K562 (cell line): ENCODE measurements around the gene TLR2. TPM values are rescaled to one million over a fixed set of nuclear protein-coding genes. Genes with fewer than 3 reads are reported as not detected.
A peak's percentile ranks its signal among the peaks of the same experiment; 100 is the strongest.

Experiments
- ATAC-seq: fragments of 200-7000 bp; cut with Tn5 transposase; 3 replicates; pipeline ENCODE4 v1.9.1; 2020; ENCODE audit warnings: moderate library complexity
- BruUV-seq: library from RNA; stranded (reverse); fragments of 400-500 nt; replicated peaks from 2 replicates; lab custom pipeline; 2021; lab: Mats Ljungman, UMichigan
- CTCF ChIA-PET: fragments of 300-600 bp; formaldehyde crosslinking; extraction: SDS; loops from one replicate; lab custom pipeline; 2021; ENCODE audit warnings: low intra/inter-chr PET ratio; lab: Yijun Ruan, JAX
- POLR2A ChIA-PET: fragments of 300-600, 350-650 bp; sonication (Branson Sonifier 250); formaldehyde crosslinking; extraction: SDS; loops from one replicate; lab custom pipeline; 2021; ENCODE audit warnings: antibody characterized with exemption, inconsistent platforms; lab: Yijun Ruan, JAX
- DNase-seq, 4 experiments: peaks; one replicate each; pipeline versions ENCODE4 v3.0.0 to v3.0.0-alpha.2; 2011 to 2018; ENCODE audit warnings: low spot score in 3 of 4, mixed read lengths in 3 of 4; ENCODE audit errors: extremely low read depth in 1 of 4
- FAIRE-seq: peaks from 2 replicates; lab custom pipeline; 2011; peaks lifted over from hg19 to GRCh38; lab: Jason Lieb, UNC
- H2AFZ ChIP-seq: 2 replicates; pipeline ENCODE4 v1.6.0; 2011; ENCODE audit warnings: low read depth, low read length, control low read depth, inconsistent platforms
- H3K27ac ChIP-seq: fragments of 200-600 bp; 3 replicates; pipeline ENCODE4 v1.8.0; 2011; ENCODE audit warnings: low read depth, mild to moderate bottlenecking, control low read depth, inconsistent platforms, low read length, moderate library complexity, mixed read lengths; ENCODE audit errors: extremely low read depth
- H3K27me3 ChIP-seq, 2 experiments: fragments of 300-600 bp in 1 of 2; 2 replicates in 1 of 2; 3 replicates in 1 of 2; pipeline versions ENCODE4 v1.6.0 to v1.8.0; 2011; ENCODE audit warnings: inconsistent platforms in 2 of 2, low read length in 2 of 2, mild to moderate bottlenecking in 1 of 2, mixed read lengths in 1 of 2, moderate library complexity in 1 of 2; ENCODE audit not compliant: control insufficient read depth in 2 of 2, insufficient read depth in 2 of 2
- H3K36me3 ChIP-seq: fragments of 300-600 bp; 3 replicates; pipeline ENCODE4 v1.8.0; 2011; ENCODE audit warnings: mild to moderate bottlenecking, low read length, inconsistent platforms; ENCODE audit not compliant: control insufficient read depth, insufficient read depth
- H3K4me1 ChIP-seq, 2 experiments: fragments of 200-600 bp in 1 of 2; replicated peaks in 1 of 2; 2 replicates in 1 of 2; 3 replicates in 1 of 2; pipeline versions ENCODE4 v1.5.1 to v1.8.0; 2011; ENCODE audit warnings: inconsistent platforms in 2 of 2, low read length in 2 of 2, mild to moderate bottlenecking in 1 of 2, mixed read lengths in 1 of 2, moderate library complexity in 1 of 2; ENCODE audit not compliant: control insufficient read depth in 2 of 2, insufficient read depth in 2 of 2
- H3K4me2 ChIP-seq: 2 replicates; pipeline ENCODE4 v1.6.1; 2011; ENCODE audit warnings: low read length, control low read depth, inconsistent platforms, mixed read lengths; ENCODE audit not compliant: insufficient read depth
- H3K4me3 ChIP-seq: fragments of 200-600 bp; sonication (generic), shearing (Covaris generic); 2 replicates; pipeline ENCODE4 v1.5.1; 2016; ENCODE audit warnings: control low read depth, inconsistent platforms
- H3K79me2 ChIP-seq: fragments of 200-600 bp; 3 replicates; pipeline ENCODE4 v1.8.0; 2011; ENCODE audit warnings: low read length, inconsistent platforms; ENCODE audit not compliant: control insufficient read depth, insufficient read depth
- H3K9ac ChIP-seq, 2 experiments: 2 replicates each; pipeline versions ENCODE4 v1.6.0 to v1.6.1; 2011; ENCODE audit warnings: low read depth in 2 of 2, low read length in 2 of 2, control low read depth in 1 of 2, inconsistent platforms in 1 of 2, mild to moderate bottlenecking in 1 of 2, mixed read lengths in 1 of 2; ENCODE audit not compliant: insufficient read depth in 1 of 2
- H3K9me1 ChIP-seq: one replicate; pipeline ENCODE4 v1.6.0; 2011; ENCODE audit warnings: inconsistent platforms, mild to moderate bottlenecking, low read length, moderate library complexity; ENCODE audit not compliant: control insufficient read depth, insufficient read depth
- H3K9me3 ChIP-seq: replicated peaks from 2 replicates; pipeline ENCODE4 v1.5.1; 2011; ENCODE audit warnings: low read depth, low read length, inconsistent platforms; ENCODE audit not compliant: control insufficient read depth, insufficient read depth
- H4K20me1 ChIP-seq: replicated peaks from 2 replicates; pipeline ENCODE4 v1.6.1; 2011; ENCODE audit warnings: low read length, inconsistent platforms, mixed read lengths; ENCODE audit not compliant: control insufficient read depth, insufficient read depth
- CBX5 ChIP-seq: IDR thresholded peaks from 2 replicates; pipeline ENCODE4 v1.6.1; 2014; ENCODE audit warnings: low read depth, borderline replicate concordance
- CTCF ChIP-seq, 3 experiments: IDR thresholded peaks in 2 of 3; conservative IDR thresholded peaks in 1 of 3; 2 replicates each; pipeline ENCODE4 v1.5.1; 2011 to 2012; ENCODE audit warnings: low read length in 3 of 3, mild to moderate bottlenecking in 3 of 3, control low read depth in 2 of 3, improper control_type of control experiment in 1 of 3, inconsistent platforms in 1 of 3, low read depth in 1 of 3, mixed read lengths in 1 of 3, moderate library complexity in 1 of 3; ENCODE audit not compliant: insufficient read depth in 2 of 3
- CXXC5 ChIP-seq: fragments of 250-450 bp; sonication (Bioruptor Pico); IDR thresholded peaks from 2 replicates; pipeline ENCODE4 v1.8.0; 2022; ENCODE audit warnings: inconsistent platforms, mild to moderate bottlenecking, moderate library complexity
- DACH1 ChIP-seq: fragments of 450-650 bp; IDR thresholded peaks from 2 replicates; pipeline ENCODE4 v1.6.1; 2018; ENCODE audit not compliant: partially characterized antibody
- GABPA ChIP-seq: fragments of 200-800 bp; sonication (Bioruptor generic); conservative IDR thresholded peaks from 2 replicates; pipeline ENCODE4 v1.6.1; 2016; ENCODE audit warnings: low read depth, missing genetic modification characterization, missing compliant biosample characterization
- KDM1A ChIP-seq, 2 experiments: fragments of 450-650 bp; IDR thresholded peaks; 2 replicates each; pipeline ENCODE4 v1.6.1; 2016; ENCODE audit warnings: mild to moderate bottlenecking in 2 of 2
- RAD21 ChIP-seq, 2 experiments: fragments of 250-450 bp in 1 of 2; fragments of 450-650 bp in 1 of 2; sonication (Bioruptor Pico) in 1 of 2; formaldehyde crosslinking in 1 of 2; IDR thresholded peaks in 1 of 2; conservative IDR thresholded peaks in 1 of 2; 2 replicates each; pipeline versions ENCODE4 v1.4.0 to v1.8.0; 2020 to 2022; ENCODE audit warnings: mild to moderate bottlenecking in 2 of 2, moderate library complexity in 1 of 2
- RBM25 ChIP-seq: fragments of 200-400 bp; formaldehyde crosslinking; IDR thresholded peaks from 2 replicates; pipeline ENCODE4 v1.6.1; 2018; ENCODE audit warnings: low read length, low read depth, moderate library complexity; ENCODE audit not compliant: severe bottlenecking
- TRIM28 ChIP-seq: fragments of 450-650 bp; IDR thresholded peaks from 2 replicates; pipeline ENCODE4 v1.6.1; 2017
- XRCC5 ChIP-seq: fragments of 200-400 bp; formaldehyde crosslinking; IDR thresholded peaks from 2 replicates; pipeline ENCODE4 v1.6.1; 2017; ENCODE audit warnings: low read depth, mild to moderate bottlenecking, low read length
- ZNF354B ChIP-seq: fragments of 250-450 bp; sonication (Bioruptor Pico); IDR thresholded peaks from 2 replicates; pipeline ENCODE4 v1.4.0; 2020
- ZNF444 ChIP-seq: fragments of 250-450 bp; sonication (Bioruptor Pico); IDR thresholded peaks from 2 replicates; pipeline ENCODE4 v1.4.0; 2020; ENCODE audit warnings: mild to moderate bottlenecking, moderate library complexity
- WGBS: fragments of 100-300 bp; shearing (Covaris generic); methylation state at CpG from one replicate; pipeline ENCODE4 v1.1.6; 2016; ENCODE audit warnings: low coverage, mixed read lengths; ENCODE audit not compliant: insufficient coverage; ENCODE audit errors: missing lambda C conversion rate; 5-methylcytosine and 5-hydroxymethylcytosine counted together
- in situ Hi-C: fragments of 300-500 bp; cut with MboI; formaldehyde crosslinking; loops from 4 replicates; pipeline ENCODE4 v1.15.0; 2018; ENCODE audit warnings: inconsistent platforms, mixed read lengths
- intact Hi-C: fragments of 100-400 bp; cut with micrococcal nuclease; formaldehyde crosslinking; loops from 2 replicates; pipeline ENCODE4 v1.14.2; 2022
- polyA plus RNA-seq, 8 experiments: library from polyadenylated mRNA; depleted of rRNA in 4 of 8; stranded (reverse) in 5 of 8; unstranded in 3 of 8; fragments of >200 nt; fragmentation: Nextera tagmentation in 2 of 8; fragmentation: Illumina TruSeq in 1 of 8; extraction: Ambion mirVana in 2 of 8; extraction: Trizol in 1 of 8; gene quantifications; 2 replicates each; pipeline versions ENCODE4 v1.2.1 to v1.2.3, GENCODE V29; 2011 to 2014; ENCODE audit warnings: inconsistent platforms in 1 of 8, missing spikeins in 1 of 8
- total RNA-seq, 7 experiments: library from RNA; depleted of rRNA in 6 of 7; stranded (reverse); fragments of >200 nt in 6 of 7; fragmentation: Illumina TruSeq in 2 of 7; extraction: Trizol in 2 of 7; gene quantifications; 2 replicates each; pipeline versions ENCODE4 v1.2.1 to v1.2.3, GENCODE V29; 2011 to 2021; ENCODE audit warnings: low replicate concordance in 1 of 7
- TF ChIP-seq, protein P1 (sequence below): fragments of 150-350 bp; conservative IDR thresholded peaks from 2 replicates; pipeline ENCODE4 v1.6.1; 2014; ENCODE audit warnings: low read length
- TF ChIP-seq, protein P2 (sequence below): IDR thresholded peaks from 2 replicates; pipeline ENCODE4 v1.6.1; 2011; ENCODE audit not compliant: insufficient read length; ENCODE audit errors: extremely low read depth

The TLR2 gene
- total and polyA plus RNA-seq, 9 of the 15 experiments (the other 6 are each of a cell fraction or from before 2014, with no cell fraction given), result 0.09 to 0.11 TPM; not detected in 7

GRCh38 chr4:153643406-153644383 lies 40.4 kb upstream of the TLR2 start (continued):
- TF ChIP-seq, protein P1, sequence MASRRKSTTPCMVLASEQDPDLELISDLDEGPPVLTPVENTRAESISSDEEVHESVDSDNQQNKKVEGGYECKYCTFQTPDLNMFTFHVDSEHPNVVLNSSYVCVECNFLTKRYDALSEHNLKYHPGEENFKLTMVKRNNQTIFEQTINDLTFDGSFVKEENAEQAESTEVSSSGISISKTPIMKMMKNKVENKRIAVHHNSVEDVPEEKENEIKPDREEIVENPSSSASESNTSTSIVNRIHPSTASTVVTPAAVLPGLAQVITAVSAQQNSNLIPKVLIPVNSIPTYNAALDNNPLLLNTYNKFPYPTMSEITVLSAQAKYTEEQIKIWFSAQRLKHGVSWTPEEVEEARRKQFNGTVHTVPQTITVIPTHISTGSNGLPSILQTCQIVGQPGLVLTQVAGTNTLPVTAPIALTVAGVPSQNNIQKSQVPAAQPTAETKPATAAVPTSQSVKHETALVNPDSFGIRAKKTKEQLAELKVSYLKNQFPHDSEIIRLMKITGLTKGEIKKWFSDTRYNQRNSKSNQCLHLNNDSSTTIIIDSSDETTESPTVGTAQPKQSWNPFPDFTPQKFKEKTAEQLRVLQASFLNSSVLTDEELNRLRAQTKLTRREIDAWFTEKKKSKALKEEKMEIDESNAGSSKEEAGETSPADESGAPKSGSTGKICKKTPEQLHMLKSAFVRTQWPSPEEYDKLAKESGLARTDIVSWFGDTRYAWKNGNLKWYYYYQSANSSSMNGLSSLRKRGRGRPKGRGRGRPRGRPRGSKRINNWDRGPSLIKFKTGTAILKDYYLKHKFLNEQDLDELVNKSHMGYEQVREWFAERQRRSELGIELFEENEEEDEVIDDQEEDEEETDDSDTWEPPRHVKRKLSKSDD, result no peak
- TF ChIP-seq GABPA (tag) (0 out of 2 replicates have a peak, but pooled peaks have one; percentile 10), DACH1 (peak; percentile 79), KDM1A (IDR thresholded peaks at IDR 0.05) (peak; percentile 63 to 81)

DNA sequence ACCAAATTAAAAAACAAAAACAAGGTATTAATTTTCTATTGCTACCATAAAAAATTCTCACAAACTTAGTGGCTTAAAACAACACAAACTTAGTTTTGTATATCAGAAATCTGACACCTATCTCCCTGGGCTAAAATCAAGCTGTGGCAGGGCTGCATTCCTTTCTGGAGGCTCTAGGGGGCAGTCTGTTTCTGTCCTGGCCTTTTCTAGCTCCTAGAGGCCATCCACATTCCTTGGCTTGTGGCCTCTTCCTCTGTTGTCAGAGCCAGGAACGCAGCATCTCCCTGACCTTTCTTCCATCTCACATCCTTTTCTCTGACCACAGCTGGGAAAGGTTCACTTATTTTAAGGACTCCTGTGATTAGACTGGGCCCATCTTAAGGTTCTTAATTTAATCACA lies 38.9 kb upstream of the TLR2 start:
- DNase-seq, result peak in 3 of 4 experiments; percentile 34 to 42 (median 41)
- Histone ChIP-seq H3K27me3 (no peaks in the 10 kb centered on the region), H3K9me1 (no peaks in the 10 kb centered on the region), H3K27ac (no peak overlapping the region), H3K4me1 (peaks cover 0 to under 1% of the 10 kb centered on the region in 2 experiments; a peak in 1 of 5 replicates), H3K9me3 (no peaks in the 10 kb centered on the region), H3K9ac (no peak overlapping the region), H3K4me3 (no peak overlapping the region), H4K20me1 (no peaks in the 10 kb centered on the region), H3K4me2 (no peak overlapping the region), H3K79me2 (no peaks in the 10 kb centered on the region), H2AFZ (no peak overlapping the region), H3K36me3 (no peaks in the 10 kb centered on the region)
- in situ Hi-C loops, result no loop called here
- no TSS peak for BruUV-seq
- FAIRE-seq, result no peak
- POLR2A ChIA-PET, result no interaction called here
- 13% methylated on average over 1 of the region's 1 CpG for WGBS
- intact Hi-C loops, result loop anchor here (10.0 kb wide), 2 partner anchors 410 to 560 kb away; no protein-coding TSS in a partner anchor
- CTCF ChIA-PET, result interaction anchor here (1.2 kb wide), 1 partner anchor 301 kb away, joined by 4 read pairs; the partner anchor contains the start of gene MND1
- ATAC-seq, result peak; percentile 38; the same call in 1 of the 3 replicates
- TF ChIP-seq CXXC5 (CRISPR knock-in tag), result no peak
- TF ChIP-seq RAD21 (CRISPR knock-in tag; conservative IDR thresholded peaks at IDR 0.05 in 1 of 2, IDR thresholded peaks at IDR 0.05 in 1 of 2), result peak in 1 of 2 experiments; percentile 26; a peak in 1 of 4 replicates
- no peak for TF ChIP-seq ZNF354B
- peak; percentile 51 for TF ChIP-seq RBM25
- TF ChIP-seq CBX5, result no peak
- peak; percentile 39 to 63 (median 46) for TF ChIP-seq CTCF (IDR thresholded peaks at IDR 0.05 in 2 of 3, conservative IDR thresholded peaks at IDR 0.05 in 1 of 3; ENCODE audit: insufficient read depth in 2 of 3, low read depth in 1 of 3, low read length in 3 of 3)
- TF ChIP-seq ZNF444, result no peak
- TF ChIP-seq, protein P2, sequence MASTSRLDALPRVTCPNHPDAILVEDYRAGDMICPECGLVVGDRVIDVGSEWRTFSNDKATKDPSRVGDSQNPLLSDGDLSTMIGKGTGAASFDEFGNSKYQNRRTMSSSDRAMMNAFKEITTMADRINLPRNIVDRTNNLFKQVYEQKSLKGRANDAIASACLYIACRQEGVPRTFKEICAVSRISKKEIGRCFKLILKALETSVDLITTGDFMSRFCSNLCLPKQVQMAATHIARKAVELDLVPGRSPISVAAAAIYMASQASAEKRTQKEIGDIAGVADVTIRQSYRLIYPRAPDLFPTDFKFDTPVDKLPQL, result no peak
- no peak for TF ChIP-seq XRCC5
- 0 out of 2 replicates have a peak, but pooled peaks have one; percentile 40 for TF ChIP-seq TRIM28
